GM18520 (cell line): Measurements from ENCODE around the gene ERP44.
A peak's percentile ranks its signal among the peaks of the same experiment; 100 is the strongest.
"Not testable (repeated sequence)": the region's sequence is repeated elsewhere in the genome, so short reads cannot be mapped to it uniquely, and the experiment has no call there.

Experiments
- ATAC-seq: cut with Tn5 transposase; IDR thresholded peaks from one replicate; pipeline ENCODE4 v1.9.1; 2021; ENCODE audit not compliant: unreplicated experiment

The ERP44 gene

GRCh38 chr9:100098887-100099721, at the start of gene ERP44, which contains the start of gene INVS:
Gene ERP44 (minus strand): TSS chr9:100099000. CDS start chr9:100098840, 160 bp downstream.
Gene INVS (plus strand): TSS chr9:100099243. CDS start chr9:100104522, 5,279 bp downstream.
- ATAC-seq = peak; percentile 96

GRCh38 chr9:100145976-100146375, 47.2 kb upstream of the ERP44 start:
- not testable (repeated sequence) for ATAC-seq

GRCh38 chr9:100145167-100145934, 46.6 kb upstream of the ERP44 start:
- not testable (repeated sequence) for ATAC-seq

- not testable (repeated sequence) for ATAC-seq
Measured at GRCh38 chr9:100141862-100142261, 43.1 kb upstream of the ERP44 start.

GRCh38 chr9:100140303-100140702, 41.5 kb upstream of the ERP44 start:
- not testable (repeated sequence) for ATAC-seq

GRCh38 chr9:100136799-100137198, 38.0 kb upstream of the ERP44 start:
- ATAC-seq = not testable (repeated sequence)

- no peak for ATAC-seq
Measured at GRCh38 chr9:100134731-100135130, 35.9 kb upstream of the ERP44 start.

GRCh38 chr9:100131875-100132430, 33.2 kb upstream of the ERP44 start:
- ATAC-seq = no peak

- no peak for ATAC-seq
Measured at GRCh38 chr9:100131216-100131615, 32.4 kb upstream of the ERP44 start.

- ATAC-seq = no peak
Measured at GRCh38 chr9:100129772-100130171, 31.0 kb upstream of the ERP44 start.

- no peak for ATAC-seq
Measured at GRCh38 chr9:100126423-100126822, 27.6 kb upstream of the ERP44 start.

GRCh38 chr9:100125910-100126309, 27.1 kb upstream of the ERP44 start:
- no peak for ATAC-seq

GRCh38 chr9:100125236-100125635, 26.4 kb upstream of the ERP44 start:
- ATAC-seq = no peak

GRCh38 chr9:100120286-100120685, 21.5 kb upstream of the ERP44 start:
- no peak for ATAC-seq

GRCh38 chr9:100117316-100117715, 18.5 kb upstream of the ERP44 start:
- ATAC-seq = no peak

GRCh38 chr9:100112677-100113336, 14.0 kb upstream of the ERP44 start:
- no peak for ATAC-seq

GRCh38 chr9:100111235-100111634, 12.4 kb upstream of the ERP44 start:
- no peak for ATAC-seq

GRCh38 chr9:100108559-100108958, 9.8 kb upstream of the ERP44 start:
- ATAC-seq = no peak

GRCh38 chr9:100106616-100107015, 7.8 kb upstream of the ERP44 start:
- ATAC-seq = no peak

- ATAC-seq = no peak
Measured at GRCh38 chr9:100105861-100106260, 7.1 kb upstream of the ERP44 start.

GRCh38 chr9:100104314-100104713, 5.5 kb upstream of the ERP44 start:
- ATAC-seq = no peak
